Left cardiac atrium (tissue), 4 donors: Measurements from ENCODE around the gene RTN4RL2. TPM values are rescaled to one million over a fixed set of nuclear protein-coding genes. Genes with fewer than 3 reads are reported as not detected.

Experiments used
- ATAC-seq, 2 donors: fragments of 200-7000 bp; cut with Tn5 transposase; one replicate each; pipeline ENCODE4 v1.9.1; 2020; ENCODE audit warnings: mild to moderate bottlenecking in 2 of 2, moderate library complexity in 2 of 2
- DNase-seq: peaks from one replicate; pipeline ENCODE4 v3.0.0-alpha.2; 2020
- intact Hi-C, 2 donors: fragments of 100-400 bp; cut with DNase I; formaldehyde crosslinking; loops; one replicate each; pipeline versions ENCODE4 v1.14.1 to v1.15.1; 2022 to 2023
- total RNA-seq, 2 donors: library from RNA; stranded (reverse); fragmentation: NEBNext Ultra II Directional; extraction: Animal tissue kit (Norgen Biotek cat#: 25700); gene quantifications; one replicate each; pipeline ENCODE4 v1.2.1, GENCODE V29; 2021
- donor health status: DM: no; HTN: yes; CAD: no.
- donor health status: DM: no; HTN: yes; CAD: no; lungs with severe emphysema.
- donor health status: DM: yes; HTN: yes; CAD: no.
- donor health status: Dilated cardiomyopathy.

The RTN4RL2 gene
- total RNA-seq, 2 donors from 2014 or later = 1.9 to 2.4 TPM

DNA sequence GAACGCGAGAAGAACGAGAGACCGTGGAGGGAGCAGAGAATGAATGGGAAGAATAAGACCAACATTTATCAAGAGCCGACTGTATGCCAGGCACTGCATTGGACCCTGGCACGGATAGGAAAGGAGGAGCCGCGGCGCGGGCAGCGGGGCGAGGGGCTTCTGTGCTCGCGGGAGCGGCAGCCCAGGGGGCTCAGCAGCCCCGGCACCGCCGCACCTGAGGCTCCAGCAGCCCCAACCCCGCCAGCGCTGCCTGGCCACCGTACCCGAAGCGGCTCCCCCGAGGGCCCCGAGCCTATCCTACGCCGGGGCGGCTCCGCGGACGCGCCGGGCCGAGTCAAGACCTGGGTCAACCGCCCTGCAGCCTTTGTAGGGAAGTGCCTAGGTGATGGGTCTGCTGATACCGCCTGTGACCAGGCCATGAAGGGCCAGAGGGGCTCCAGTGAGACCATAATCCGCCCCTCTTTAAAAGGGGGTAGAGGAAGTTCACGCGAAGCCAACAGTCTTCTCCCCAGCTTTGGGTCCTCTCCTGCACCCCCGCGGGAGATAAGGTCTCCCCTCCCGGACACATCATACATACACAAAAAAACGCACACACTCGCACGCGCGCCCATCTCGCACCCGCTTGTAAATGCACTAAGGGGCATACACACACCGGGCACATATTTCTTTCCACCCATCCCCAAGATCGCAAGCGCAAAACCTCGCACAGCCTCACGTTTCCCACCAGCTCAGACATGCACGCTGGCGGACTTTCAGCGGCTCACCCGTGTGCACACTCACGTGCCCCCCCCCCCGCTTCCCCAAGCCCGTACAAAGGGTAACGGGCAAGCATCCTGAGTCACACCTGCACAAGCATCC is 935 bp upstream of the RTN4RL2 start:
- intact Hi-C loops = loop anchor here (2.0 to 10.0 kb wide), 5 partner anchors 21 to 1055 kb away; partner anchors contain the start of gene YPEL4 (in 1 of the 2)
- DNase-seq (no peak), ATAC-seq (peak; percentile 9 to 10)

DNA sequence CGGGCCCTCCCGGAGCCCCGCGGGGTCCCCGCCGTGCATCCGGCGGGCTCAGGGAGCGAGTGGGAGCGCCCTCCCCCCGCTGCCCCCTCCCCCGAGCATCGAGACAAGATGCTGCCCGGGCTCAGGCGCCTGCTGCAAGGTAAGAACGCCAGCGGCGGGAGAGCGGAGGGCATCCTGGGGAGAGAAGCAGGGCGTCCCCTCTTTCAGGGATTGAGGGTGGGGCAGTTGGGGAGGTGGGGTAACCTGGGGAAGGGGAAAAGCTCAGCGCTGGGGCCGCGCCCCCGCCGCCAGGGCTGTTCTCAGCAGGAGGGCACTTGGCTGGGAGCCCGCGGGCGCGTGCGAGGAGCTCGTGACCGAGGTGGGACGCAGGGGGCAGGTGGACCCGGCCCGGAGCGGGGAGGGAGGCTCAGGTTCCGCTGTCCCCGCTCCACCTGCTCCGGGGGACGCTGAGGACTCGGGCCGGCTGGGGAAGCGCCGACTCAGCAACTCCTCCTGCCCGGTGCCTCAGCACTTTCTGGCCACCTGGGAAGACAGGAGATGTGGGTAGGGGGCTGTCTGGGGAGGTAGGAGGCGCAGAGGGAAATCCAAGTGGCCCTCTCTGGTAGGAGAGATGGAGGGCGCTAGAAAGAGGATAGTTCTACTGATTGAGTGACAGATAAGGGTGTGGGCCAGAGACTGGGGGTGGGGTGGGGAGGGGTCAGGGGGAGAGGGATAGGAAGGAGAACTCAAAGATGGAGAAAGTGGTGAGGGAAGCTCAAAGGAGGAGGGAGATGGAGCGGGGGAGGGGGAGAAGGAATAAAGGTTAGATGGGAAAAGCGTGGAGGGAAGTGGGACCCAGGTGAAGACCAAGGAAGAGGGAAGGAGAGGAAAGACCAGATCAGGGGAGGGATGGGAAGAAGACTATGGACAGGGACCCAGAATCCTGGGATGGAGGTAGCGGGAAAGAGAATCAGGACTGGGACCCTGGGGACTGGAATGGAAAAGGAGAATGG is 726 bp downstream of the RTN4RL2 start:
- intact Hi-C loops = loop anchor here (2.0 to 10.0 kb wide), 4 partner anchors 20 to 1054 kb away; partner anchors contain the start of gene YPEL4 (in 1 of the 2)
- DNase-seq (no peak), ATAC-seq (no peak)

DNA sequence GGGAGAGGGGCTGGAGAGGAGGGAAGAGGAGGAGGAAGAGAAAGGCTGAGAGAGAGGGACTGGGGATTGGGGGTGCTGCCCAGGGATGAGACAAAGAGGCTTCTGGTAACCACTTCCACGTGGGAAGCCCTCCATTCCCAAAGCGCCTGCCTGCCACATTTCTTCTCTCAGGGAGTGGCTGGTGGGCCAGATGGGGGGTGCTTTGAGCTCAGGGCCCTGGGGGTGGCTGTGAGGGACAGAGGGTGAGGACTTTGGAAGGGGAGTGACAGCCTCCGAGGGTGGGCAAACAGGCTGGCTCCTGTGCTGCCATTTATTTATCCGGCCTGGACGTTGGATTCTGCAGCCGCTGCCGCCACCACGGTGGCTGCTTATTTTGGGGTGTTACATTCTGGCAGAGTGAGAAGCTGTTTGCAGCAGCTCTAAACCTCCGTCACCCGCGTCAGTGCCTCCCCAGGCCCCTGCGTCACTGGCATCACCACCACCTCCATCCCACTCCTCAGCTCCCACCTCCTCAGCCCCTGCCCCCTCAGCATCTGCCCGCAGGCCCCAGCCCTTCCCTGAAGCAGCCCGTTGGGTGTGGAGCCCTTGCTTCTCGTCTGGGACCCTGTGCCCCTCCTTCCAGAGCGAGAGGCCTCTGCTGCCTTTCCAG is 1.6 kb downstream of the RTN4RL2 start:
- intact Hi-C loops = loop anchor here (2.0 to 10.0 kb wide), 4 partner anchors 19 to 1053 kb away; partner anchors contain the start of gene YPEL4 (in 1 of the 2)
- DNase-seq = no peak
- ATAC-seq = no peak

DNA sequence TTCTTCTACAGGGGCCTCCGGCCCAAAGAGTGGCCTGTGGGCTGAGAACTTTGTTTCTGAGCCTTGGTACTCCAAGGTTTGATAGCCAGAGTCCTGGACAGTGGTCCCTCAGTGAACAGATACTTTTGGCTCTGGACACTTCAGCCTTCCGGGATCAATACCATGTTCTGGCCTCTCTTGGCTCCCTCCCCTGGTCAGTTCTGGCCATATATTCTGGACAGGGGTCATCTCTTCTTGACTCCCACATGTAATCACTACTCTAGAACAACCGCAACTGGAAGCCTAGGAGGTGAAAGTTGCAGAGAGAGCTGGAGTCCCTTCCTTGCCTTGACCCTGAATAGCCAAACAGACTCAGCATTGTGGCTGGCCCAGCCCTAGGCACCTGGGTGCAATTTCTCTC is 2.3 kb downstream of the RTN4RL2 start:
- DNase-seq = no peak
- no peak for ATAC-seq
- intact Hi-C loops = loop anchor here in 1 of 2 donors (5.0 to 10.0 kb wide), 3 partner anchors 60 to 1052 kb away; partner anchors contain the start of gene YPEL4

DNA sequence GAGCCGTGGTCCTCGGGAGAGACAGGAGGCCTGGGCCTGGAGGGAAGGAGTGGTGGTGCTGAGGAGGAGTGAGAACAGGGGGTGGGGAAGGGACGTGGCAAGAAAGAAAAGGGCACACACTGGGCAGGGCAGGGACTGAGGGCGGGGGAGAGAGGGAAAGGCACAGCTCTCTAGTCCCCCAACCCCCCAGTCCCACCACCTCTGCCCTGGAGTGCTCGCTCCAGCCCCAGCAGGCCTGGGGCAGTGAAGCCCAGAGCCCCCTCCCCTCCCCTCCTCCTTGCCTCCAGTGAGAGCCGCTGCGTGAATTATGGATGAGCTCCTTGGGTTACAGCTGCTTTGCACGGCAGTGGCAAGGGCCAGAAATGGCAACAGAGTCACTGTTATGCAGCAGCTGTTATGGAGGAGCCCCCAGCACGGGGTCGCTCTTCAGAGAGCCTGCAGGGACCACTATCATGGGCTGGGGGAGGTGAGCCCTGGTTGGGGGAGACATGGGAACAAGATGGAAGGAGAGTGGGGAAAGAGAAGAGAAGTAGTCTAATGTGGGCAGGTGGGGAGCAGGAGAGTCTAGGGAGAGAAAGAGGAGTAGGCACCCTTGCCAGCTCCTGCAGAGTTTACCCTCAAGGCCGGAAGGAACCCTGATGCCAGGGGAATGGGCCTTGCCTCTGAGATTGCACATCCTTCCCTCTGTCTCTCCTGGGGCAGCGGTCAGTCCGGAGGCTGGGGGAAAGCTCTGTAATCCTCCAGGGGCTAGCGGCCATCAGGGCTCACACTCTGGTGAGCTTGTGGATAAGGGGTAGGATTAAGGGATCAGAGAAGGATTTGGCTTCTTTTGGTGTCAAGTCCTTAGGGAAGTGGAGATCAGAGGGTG is 3.6 kb downstream of the RTN4RL2 start:
- no peak for DNase-seq
- ATAC-seq = no peak
- intact Hi-C loops = loop anchor here in 1 of 2 donors (5.0 to 10.0 kb wide), 3 partner anchors 58 to 1051 kb away; partner anchors contain the start of gene YPEL4

DNA sequence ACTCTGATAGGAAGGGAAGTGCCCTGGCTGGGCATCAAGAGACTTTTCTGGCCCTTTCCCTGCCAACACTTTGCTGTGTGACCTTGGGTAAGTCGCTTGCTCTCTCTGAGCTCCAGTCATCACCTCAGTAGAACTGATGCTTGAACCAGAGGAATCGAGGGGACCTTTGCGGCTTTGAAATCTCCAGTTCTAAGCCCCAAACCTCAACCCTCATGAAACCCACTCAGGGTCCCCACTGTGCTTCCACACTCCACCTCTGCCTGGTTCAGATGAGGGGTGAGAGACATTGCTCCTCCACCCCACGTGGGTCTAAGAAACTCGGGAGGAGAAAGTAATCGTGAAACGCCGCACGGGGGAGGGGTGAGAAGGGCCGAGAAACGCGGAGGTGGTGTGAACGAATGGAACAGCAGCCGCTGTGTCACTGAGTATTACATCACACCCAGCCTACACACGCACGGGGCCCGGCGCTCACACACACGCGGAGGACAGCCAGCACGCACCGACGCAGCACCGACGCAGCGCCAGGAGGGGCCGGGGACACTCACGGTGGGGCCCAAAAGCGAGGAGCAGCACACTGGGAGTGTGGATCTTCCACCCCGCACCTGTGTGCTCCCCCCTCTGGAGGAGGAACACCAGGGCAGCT is 4.3 kb downstream of the RTN4RL2 start:
- ATAC-seq = no peak
- no peak for DNase-seq

DNA sequence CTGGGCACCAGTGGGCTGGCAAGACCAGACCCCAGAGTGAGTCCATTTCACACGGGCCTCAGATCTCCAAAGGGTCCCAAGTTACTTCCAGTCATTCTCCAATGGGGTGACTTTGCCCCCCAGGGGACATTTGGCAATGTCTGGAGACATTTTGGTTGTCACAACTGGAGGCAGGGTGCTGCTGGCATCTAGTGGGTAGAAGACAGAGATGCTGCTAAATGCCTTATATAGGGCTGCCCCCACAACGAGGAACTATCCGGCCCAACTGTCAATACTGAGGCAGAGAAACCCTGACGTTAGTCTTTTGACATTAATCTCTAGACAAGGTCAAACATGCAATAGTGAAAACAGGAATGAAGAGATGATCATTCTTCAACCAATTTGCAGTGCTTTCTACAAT is 6.4 kb downstream of the RTN4RL2 start:
- intact Hi-C loops = loop anchor here in 1 of 2 donors (10.0 kb wide), 2 partner anchors 178 to 1048 kb away; partner anchors contain the start of gene YPEL4
- no peak for DNase-seq
- no peak for ATAC-seq

More for the DNA sequence above, 4.3 kb downstream of the RTN4RL2 start:
- intact Hi-C loops = loop anchor here in 1 of 2 donors (5.0 to 10.0 kb wide), 3 partner anchors 58 to 1050 kb away; partner anchors contain the start of gene YPEL4

DNA sequence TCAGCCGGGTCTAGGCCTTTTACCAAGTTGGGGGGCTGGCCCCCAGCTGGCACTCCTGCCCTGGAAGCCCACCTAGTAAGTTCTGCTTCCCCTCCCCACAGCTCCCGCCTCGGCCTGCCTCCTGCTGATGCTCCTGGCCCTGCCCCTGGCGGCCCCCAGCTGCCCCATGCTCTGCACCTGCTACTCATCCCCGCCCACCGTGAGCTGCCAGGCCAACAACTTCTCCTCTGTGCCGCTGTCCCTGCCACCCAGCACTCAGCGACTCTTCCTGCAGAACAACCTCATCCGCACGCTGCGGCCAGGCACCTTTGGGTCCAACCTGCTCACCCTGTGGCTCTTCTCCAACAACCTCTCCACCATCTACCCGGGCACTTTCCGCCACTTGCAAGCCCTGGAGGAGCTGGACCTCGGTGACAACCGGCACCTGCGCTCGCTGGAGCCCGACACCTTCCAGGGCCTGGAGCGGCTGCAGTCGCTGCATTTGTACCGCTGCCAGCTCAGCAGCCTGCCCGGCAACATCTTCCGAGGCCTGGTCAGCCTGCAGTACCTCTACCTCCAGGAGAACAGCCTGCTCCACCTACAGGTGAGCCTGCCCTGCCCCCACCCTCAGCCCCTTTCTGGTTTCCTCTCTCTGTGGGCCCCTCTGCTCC is 7.3 kb downstream of the RTN4RL2 start:
- intact Hi-C loops = loop anchor here in 1 of 2 donors (10.0 kb wide), 2 partner anchors 177 to 1047 kb away; partner anchors contain the start of gene YPEL4
- no peak for ATAC-seq
- no peak for DNase-seq

DNA sequence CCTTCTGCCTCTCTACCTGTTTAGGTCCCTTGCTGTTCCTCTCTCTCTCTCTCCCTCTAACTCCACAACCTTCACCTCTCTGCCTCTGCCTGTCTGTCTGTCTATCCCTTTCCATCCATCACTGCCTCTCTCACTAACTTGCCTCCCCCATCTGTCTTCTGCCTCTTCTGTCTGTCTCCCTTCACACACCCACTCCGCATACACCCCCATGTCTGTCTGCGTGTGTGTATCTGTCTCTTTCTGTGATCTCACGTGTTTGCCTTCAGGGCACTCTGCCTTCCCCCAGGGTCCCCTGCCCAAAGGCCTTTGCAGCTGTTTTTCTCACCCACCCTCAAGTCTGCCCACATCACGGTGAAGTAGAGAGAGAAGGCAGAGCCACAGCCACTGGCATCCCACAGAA is 7.9 kb downstream of the RTN4RL2 start:
- intact Hi-C loops = loop anchor here in 1 of 2 donors (10.0 kb wide), 2 partner anchors 177 to 1047 kb away; partner anchors contain the start of gene YPEL4
- no peak for ATAC-seq
- DNase-seq = no peak

DNA sequence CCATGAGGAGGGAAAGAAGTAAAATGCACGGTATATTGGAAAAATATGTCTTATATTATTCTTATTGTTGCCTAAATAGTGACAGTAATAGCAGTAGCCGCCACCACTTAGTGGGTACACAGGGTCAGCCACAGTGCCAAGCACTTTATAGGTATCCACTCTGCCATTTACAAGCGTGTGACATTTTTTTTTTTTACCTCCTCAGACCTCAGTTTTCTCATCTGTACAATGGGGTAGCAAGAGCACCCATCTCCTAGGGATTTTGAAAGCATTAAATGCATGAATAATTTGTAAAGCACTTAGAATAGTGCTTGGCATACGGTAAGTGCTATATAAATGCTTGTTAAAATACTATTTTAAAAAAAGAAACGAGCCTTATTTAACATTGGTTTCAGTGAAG is 8.9 kb downstream of the RTN4RL2 start:
- no peak for ATAC-seq
- DNase-seq = no peak
- intact Hi-C loops = loop anchor here in 1 of 2 donors (10.0 kb wide), 2 partner anchors 176 to 1046 kb away; partner anchors contain the start of gene YPEL4

DNA sequence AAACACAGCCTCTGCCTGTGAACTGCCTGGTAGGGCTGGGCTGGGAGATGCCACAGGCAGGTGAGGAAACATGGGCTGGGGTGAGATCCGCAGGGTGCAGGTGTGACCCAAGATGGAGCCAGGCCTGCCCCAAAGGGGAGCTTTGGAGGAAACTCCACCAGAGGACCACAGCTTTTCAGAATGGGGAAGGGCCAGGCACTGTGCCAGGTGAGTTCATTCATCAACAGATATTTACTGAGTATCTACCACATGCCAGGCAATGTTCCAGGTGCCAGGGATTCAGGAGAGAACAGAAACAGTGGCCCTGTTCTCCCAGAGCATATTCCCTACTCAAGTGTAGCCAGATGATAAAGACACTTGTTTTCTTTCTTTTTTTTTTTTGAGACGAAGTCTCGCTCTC is 11.2 kb downstream of the RTN4RL2 start:
- intact Hi-C loops = no loop called here
- ATAC-seq (no peak), DNase-seq (no peak)

DNA sequence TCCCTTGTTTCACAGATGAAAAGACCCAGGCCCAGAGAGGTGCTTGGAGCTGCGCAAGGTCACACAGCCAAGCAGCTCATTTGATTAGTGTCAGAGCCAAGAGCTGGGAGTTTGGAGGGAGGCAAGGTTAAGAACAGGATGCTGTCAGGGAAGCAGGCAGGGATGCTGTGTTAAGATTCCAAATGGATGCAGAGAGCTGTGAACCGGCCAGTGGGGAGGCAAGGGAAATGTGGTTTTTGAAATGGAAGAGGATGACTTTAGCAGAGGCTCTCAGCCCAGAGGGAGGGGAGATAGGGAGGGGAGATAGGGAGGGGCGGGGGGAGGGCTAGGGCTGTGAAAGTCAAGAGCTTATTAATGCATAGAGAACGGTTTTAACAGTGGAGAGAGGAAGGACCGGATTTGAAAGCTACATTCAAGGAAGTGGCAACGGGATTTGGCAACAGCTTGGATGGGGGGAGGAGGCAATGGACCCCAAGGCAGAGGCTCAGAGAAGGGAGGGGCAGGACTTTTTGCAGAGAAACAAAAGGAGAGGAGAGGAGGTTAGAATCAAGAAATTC is 13.0 kb downstream of the RTN4RL2 start:
- intact Hi-C loops = no loop called here
- no peak for ATAC-seq

DNA sequence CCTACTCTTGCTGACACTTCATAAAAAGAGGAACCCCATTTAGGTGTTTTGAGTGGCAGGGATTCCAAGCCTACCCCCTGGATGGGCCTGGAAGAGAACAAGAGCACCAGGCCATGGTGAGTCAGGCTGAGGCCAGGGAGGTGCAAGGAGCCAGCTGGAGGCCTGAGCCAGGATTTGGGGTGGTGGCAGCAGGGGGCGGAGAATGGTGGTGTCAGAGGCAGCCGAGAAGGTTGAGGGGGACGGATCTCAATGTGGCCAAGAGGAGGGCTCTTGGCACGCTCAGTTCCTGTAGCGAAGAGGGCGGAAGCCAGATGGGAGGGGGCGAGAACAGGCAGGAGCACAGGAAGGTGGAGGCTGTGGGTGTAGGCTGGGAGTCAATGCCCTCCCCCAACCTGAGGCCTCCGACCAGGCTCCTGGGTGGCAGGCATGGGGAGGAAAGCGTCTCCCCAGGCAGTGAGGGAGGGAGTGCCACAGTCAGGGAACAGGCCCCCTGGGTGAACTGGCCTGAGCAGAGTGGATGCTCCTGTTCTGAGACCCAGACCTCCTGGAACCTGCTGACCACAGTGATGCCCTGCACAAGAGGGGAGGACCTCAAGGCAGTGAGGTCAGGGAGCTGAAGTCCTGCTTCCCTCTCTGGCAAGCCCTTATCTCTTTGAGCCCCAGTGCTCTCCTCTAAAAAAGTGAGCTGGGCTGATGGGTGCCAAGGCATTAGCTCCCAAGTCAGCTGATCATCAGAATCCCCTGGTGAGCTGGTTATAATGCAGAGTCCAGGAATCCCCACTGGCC is 13.9 kb downstream of the RTN4RL2 start:
- DNase-seq (no peak), ATAC-seq (no peak)
- intact Hi-C loops = no loop called here

More for the DNA sequence above, 13.0 kb downstream of the RTN4RL2 start:
- DNase-seq = no peak

DNA sequence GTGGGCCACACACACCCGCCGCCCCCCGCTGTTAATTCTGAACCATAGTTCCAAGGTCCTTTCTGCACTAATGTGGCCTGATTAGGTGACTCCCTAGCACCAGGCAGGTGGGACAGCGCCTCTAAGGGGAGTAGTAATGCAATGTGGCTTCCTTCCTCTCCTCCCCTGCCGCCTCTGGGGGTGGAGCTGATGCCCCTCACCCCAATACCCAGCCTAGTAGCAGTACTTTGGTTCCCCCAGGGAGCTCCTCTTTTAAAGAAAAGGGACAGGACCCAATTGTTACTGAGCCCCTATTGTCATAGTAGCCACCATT is 14.4 kb downstream of the RTN4RL2 start:
- intact Hi-C loops = no loop called here
- DNase-seq = no peak
- ATAC-seq = no peak

DNA sequence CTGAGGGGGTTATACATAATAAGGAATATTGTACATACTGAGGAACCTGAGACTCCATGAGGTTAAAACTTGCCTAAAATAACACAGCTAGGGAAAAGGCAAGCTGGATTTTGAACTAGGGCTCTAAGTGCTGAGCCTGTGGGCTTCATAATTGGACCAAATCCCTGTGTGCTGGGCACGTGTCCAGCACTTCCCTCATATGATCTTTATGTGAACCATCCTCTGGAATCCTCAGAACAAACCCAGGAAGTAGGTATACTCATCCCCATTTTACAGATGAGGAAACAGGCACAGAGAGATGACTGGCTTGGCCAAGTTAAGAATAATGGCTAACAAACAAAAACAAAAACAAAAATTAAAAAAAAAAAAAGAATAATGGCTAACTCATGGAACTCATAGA is 14.9 kb downstream of the RTN4RL2 start:
- intact Hi-C loops = no loop called here

DNA sequence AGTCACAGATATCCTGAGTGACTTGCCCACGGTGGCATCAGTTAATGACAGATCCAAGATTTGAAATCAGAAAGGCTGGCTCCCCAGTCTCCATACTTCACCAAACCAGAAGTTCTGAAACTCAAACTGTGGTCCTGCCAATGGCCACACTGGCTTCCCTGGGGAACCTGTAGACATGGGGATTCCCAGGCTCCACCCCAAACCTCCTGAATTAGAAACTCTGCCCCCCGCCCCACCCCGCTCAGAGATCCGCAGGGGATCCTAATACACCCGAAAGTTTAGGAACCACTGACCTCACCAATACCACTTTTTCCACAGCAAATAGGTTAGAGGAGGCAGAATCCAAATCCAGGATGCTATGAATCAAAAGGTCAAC is 15.3 kb downstream of the RTN4RL2 start:
- ATAC-seq (no peak), DNase-seq (no peak)
- intact Hi-C loops = no loop called here

More for the DNA sequence above, 14.9 kb downstream of the RTN4RL2 start:
- no peak for DNase-seq
- ATAC-seq = no peak
